ENCODE measurements around the gene ZNF668. TPM values are rescaled to one million over a fixed set of nuclear protein-coding genes. Genes with fewer than 3 reads are reported as not detected.

The ZNF668 gene
- total and polyA plus RNA-seq, 8 donors: 3.8 to 12.2 (median 5.6) TPM

DNA sequence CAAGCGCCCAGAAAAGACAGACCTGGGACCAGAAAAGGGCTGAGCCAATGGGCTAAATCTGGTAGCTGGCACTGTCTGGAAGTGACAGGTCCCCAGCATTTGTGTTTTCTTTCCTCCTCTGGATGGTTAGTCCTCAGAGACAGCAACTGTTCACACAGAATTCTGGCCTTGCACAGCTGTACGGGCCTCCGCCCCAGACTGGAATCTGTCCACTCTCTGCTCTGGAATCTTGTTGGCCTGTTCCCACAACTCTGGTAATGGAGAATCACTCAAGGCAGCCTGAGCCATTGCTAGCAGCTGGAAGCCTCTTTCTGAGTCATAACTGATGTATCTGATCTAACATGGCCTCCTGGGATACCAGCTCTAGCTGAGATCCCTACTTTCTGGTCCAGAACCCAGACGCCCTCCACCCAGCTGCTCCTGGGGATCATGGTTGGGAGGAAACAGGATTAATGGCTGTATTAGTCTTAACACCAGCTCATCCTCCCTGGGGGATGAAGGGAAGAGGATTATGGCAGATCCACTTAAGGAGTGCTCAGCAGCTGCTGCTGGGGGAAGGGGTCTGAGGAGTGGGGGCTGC lies 9.1 kb downstream of the ZNF668 start:
- peak overlapping the region; percentile 46 to 65 for H3K27ac ChIP-seq

DNA sequence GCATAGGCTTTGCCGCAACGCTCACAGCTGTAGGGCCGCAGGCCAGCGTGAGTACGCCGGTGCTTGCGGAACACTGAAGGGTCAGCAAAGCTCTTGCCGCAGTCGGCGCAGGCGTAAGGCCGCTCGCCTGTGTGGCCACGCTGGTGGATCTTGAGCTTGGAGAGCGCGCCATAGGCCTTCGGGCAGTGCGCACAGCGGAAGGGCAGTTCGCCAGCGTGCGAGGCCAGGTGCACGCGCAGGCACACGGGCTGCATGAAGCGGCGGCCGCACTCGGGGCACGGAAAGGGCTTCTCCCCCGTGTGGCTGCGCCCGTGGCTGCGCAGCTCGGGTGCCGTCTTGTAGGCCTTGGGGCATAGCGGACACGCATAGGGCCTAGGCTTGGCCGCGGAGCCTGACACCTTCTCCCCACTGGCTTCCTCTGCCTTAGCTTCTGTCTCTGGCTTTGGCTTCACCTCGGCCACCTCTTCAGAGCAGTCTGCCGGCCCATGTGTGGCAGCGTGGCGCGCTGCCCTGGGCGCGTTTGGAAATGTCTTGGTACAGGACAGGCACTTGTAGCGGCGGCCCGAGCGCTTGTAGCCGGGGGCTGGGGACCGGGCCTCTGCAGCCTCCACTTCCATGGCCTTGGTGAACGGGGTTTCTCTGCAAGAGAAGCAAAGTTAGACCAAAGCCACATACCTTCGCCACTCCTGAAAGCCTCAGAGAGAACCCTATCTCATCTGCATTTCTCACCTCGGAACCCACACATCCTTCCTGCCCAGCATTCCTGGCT lies 10.0 kb downstream of the ZNF668 start:
- Histone ChIP-seq H3K4me1 (peaks cover 4 to 19% of the 10 kb centered on the region in 2 donors), H3K4me3 (no peak overlapping the region), H3K36me3 (peaks cover 0 to 52% of the 10 kb centered on the region in 2 donors), H3K27ac (peak overlapping the region; percentile 46 to 65), H3K27me3 (no peaks in the 10 kb centered on the region), H3K9me3 (no peaks in the 10 kb centered on the region)
- intact Hi-C loops (cut with DNase I): no loop called here
- DNase-seq (no peak), ATAC-seq (no peak)
- TF ChIP-seq, protein P1, sequence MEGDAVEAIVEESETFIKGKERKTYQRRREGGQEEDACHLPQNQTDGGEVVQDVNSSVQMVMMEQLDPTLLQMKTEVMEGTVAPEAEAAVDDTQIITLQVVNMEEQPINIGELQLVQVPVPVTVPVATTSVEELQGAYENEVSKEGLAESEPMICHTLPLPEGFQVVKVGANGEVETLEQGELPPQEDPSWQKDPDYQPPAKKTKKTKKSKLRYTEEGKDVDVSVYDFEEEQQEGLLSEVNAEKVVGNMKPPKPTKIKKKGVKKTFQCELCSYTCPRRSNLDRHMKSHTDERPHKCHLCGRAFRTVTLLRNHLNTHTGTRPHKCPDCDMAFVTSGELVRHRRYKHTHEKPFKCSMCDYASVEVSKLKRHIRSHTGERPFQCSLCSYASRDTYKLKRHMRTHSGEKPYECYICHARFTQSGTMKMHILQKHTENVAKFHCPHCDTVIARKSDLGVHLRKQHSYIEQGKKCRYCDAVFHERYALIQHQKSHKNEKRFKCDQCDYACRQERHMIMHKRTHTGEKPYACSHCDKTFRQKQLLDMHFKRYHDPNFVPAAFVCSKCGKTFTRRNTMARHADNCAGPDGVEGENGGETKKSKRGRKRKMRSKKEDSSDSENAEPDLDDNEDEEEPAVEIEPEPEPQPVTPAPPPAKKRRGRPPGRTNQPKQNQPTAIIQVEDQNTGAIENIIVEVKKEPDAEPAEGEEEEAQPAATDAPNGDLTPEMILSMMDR (IDR thresholded peaks at IDR 0.05): no peak

More for the DNA sequence above, 9.1 kb downstream of the ZNF668 start:
- ATAC-seq (peak; percentile 82), DNase-seq (no peak)
- Histone ChIP-seq H3K4me3 (no peak overlapping the region), H3K9me3 (no peaks in the 10 kb centered on the region), H3K27me3 (no peaks in the 10 kb centered on the region), H3K36me3 (peaks cover 0 to 44% of the 10 kb centered on the region in 2 donors), H3K4me1 (peaks cover 4 to 19% of the 10 kb centered on the region in 2 donors)
- TF ChIP-seq, protein P1 (IDR thresholded peaks at IDR 0.05): no peak
- intact Hi-C loops (cut with DNase I): no loop called here

DNA sequence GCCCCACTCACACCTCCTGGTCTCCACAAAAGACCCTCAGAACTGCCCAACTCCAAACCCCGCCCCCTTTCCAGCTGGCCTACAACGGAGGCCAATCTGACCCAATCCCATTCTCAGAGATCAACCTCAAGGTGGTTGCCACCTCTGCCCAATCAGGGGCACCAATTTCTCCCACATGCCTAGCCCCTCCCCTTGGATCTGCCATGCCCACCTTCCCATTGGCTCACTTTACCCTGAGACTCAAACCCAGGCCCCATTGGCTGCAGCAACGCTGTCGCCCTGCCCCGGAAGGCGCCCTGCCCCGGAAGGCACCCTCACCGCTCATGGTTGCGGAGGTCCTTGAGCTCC lies 10.6 kb downstream of the ZNF668 start:
- Histone ChIP-seq H3K27ac (no peak overlapping the region), H3K9me3 (no peaks in the 10 kb centered on the region), H3K36me3 (peaks cover 0 to 56% of the 10 kb centered on the region in 2 donors), H3K27me3 (no peaks in the 10 kb centered on the region), H3K4me3 (no peak overlapping the region), H3K4me1 (peaks cover 4 to 19% of the 10 kb centered on the region in 2 donors)
- ATAC-seq: no peak
- no peak for DNase-seq
- TF ChIP-seq, protein P1 (IDR thresholded peaks at IDR 0.05): no peak
- intact Hi-C loops (cut with DNase I): no loop called here

DNA sequence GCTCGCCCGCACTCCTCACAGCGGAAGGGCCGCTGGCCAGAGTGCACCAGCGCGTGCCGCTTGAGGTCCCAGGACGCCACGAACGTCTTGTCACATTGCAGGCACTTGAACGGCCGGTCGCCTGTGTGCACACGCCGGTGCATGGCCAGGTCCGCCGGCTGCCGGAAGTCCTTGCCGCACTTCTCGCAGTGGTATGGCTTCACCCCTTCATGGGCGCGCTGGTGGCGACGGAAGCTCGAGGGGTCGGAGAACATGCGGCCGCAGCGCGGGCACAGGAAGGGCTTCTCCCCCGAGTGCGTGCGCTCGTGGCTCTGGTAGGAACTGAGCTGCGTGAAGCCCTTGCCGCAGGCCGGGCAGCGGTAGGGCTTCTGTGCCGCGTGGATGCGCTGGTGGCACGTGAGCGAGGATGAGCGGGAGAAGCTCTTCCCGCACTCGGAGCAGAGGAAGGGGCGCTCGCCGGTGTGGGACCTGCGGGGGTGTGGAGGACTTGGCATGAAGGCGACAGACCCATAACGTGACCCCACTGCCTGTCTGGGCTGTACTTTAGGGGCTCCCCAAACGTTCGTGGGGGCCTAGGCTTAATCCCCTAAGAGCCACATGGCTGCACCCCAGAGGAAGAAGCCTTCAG lies 12.1 kb downstream of the ZNF668 start:
- TF ChIP-seq, protein P1 (IDR thresholded peaks at IDR 0.05): no peak
- H3K9me3 ChIP-seq: no peaks in the 10 kb centered on the region
- no peak for ATAC-seq
- peaks cover 4 to 19% of the 10 kb centered on the region in 2 donors for H3K4me1 ChIP-seq
- H3K36me3 ChIP-seq: peaks cover 0 to 68% of the 10 kb centered on the region in 2 donors
- intact Hi-C loops (cut with DNase I): no loop called here
- no peaks in the 10 kb centered on the region for H3K27me3 ChIP-seq
- H3K27ac ChIP-seq: no peak overlapping the region
- H3K4me3 ChIP-seq: no peak overlapping the region
- no peak for DNase-seq

Data from left lung (tissue), 10 donors.